ENCODE measurements around the gene ABHD13.

ABHD13 gene

GRCh38 chr13:108218044-108218974 is at the start of gene ABHD13:
TSS of gene ABHD13 (plus strand) at chr13:108218392. CDS start at chr13:108229219, 10,827 bp downstream.
- H3K4me3 ChIP-seq: peak within 1 kb of the TSS; percentile 100
- peak; percentile 95 for DNase-seq (ENCODE audit: low spot score)
- no peak for TF ChIP-seq CTCF (IDR thresholded peaks at IDR 0.05)
- H3K27ac ChIP-seq: peak within 1 kb of the TSS; percentile 88 to 90

- no peak for TF ChIP-seq CTCF (IDR thresholded peaks at IDR 0.05)
- H3K4me3 ChIP-seq: no peak overlapping the region
- DNase-seq (ENCODE audit: low spot score): no peak
- H3K27ac ChIP-seq: no peak overlapping the region
Measured at GRCh38 chr13:108168929-108169328, 49.3 kb upstream of the ABHD13 start.

- H3K27ac ChIP-seq: no peak overlapping the region
- no peak for DNase-seq (ENCODE audit: low spot score)
- TF ChIP-seq CTCF (IDR thresholded peaks at IDR 0.05): no peak
- H3K4me3 ChIP-seq: no peak overlapping the region
Measured at GRCh38 chr13:108176685-108177274, 41.4 kb upstream of the ABHD13 start.

- H3K4me3 ChIP-seq: no peak overlapping the region
- no peak for TF ChIP-seq CTCF (IDR thresholded peaks at IDR 0.05)
- H3K27ac ChIP-seq: no peak overlapping the region
- DNase-seq (ENCODE audit: low spot score): no peak
Measured at GRCh38 chr13:108178078-108178477, 40.1 kb upstream of the ABHD13 start.

- no peak overlapping the region for H3K4me3 ChIP-seq
- TF ChIP-seq CTCF (IDR thresholded peaks at IDR 0.05): no peak
- H3K27ac ChIP-seq: no peak overlapping the region
- no peak for DNase-seq (ENCODE audit: low spot score)
Measured at GRCh38 chr13:108182652-108183051, 35.5 kb upstream of the ABHD13 start.

GRCh38 chr13:108185223-108185622 is 33.0 kb upstream of the ABHD13 start:
- Histone ChIP-seq H3K27ac (no peak overlapping the region), H3K4me3 (no peak overlapping the region)
- DNase-seq (ENCODE audit: low spot score): no peak
- no peak for TF ChIP-seq CTCF (IDR thresholded peaks at IDR 0.05)
